ENCODE data around the gene PEX14.

The PEX14 gene

DNA sequence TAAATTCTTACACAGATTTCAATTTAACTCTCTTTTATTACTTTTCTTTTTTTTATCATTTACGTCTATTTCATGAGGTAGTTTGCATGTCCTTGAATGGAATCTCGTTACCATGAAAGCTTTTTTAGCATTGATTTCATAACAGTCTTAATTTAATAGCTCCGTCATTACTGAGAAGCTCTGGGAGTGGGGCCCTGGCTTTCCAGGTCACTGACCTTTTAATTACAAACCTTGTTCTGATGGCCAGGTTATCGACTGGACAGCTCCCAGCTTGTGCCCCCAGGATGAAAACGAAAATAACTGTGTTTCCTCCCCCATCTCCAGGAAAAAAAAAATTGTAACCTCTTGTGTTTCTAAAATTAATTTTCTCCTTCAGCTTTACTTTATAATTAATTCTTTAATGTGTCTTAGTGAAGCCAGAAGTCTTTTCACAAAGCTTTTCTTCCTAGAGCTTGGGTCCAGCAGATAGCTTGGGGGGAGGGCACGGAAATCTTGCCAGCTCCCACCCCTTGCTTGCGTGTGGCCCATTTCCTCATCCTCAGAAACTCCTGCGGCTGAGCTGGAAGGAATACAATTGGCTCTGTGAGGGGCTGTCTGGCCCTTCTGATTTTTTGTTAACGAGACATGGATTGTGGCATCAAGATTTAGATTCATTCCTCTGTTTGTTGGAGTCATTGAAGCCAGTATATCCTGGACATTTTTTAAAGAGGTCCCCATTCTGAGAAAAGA lies 65.7 kb downstream of the PEX14 start:
- no peak for DNase-seq (ENCODE audit: low read depth in 2 of 2)

DNA sequence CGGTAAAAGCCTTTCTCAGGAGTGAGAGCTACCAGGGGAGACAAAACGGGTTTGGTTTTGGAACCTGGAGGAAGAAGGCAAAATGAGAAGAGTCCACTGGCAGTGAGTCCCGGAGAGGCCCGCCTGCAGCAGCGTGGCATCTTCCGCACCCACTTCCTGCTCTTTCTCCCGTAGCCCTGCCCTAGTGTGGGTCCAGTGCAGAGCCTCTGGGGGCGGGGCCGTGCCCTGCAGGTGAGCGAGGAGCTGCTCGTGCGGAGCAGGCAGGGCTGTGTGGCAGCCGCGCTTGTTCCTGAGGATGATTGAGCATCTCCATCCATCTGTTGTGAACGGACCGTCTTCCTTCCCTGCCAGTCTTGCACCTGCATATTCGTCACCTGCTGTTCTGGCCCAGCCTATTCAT lies 66.5 kb downstream of the PEX14 start:
- no peak for DNase-seq (ENCODE audit: low read depth in 2 of 2)

DNA sequence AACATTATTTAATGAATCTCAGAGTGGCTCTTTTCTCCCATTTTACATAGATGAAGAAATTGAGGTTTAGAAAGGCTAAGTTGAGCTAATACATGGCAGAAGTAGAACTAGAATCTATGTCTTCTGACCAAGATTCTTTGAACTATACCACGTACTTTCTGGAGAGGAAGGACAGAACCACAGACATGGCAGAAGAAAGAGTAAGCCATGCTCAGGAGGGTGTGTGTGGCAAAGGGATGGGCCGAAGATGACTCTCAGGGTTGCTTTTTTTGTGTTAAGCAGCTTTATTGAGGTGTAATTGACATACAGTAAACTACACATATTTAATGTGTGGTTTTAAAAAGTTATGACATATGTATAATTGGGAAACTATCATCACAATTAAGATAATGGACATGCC lies 69.5 kb downstream of the PEX14 start:
- DNase-seq (ENCODE audit: low read depth in 2 of 2) = no peak

DNA sequence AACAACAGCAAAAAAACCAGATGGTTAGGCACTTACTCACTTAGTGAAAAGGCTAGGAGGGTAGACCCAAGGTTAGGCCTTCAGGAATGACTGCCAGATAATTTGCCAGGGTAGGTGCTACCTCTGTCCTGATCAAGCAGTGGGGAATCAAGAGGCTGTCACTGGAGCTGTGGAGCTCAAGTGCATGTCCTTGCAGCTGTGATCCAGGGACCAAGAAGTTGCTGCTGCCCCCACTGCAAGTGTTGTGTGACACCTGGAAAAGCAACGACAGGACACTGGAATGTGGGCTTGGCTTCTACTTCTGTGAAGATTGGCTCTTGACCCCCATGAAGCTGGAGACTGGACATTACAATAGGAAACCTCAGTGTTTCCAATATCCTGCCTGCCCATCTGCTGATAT lies 72.1 kb downstream of the PEX14 start:
- DNase-seq (ENCODE audit: low read depth in 2 of 2) = no peak

DNA sequence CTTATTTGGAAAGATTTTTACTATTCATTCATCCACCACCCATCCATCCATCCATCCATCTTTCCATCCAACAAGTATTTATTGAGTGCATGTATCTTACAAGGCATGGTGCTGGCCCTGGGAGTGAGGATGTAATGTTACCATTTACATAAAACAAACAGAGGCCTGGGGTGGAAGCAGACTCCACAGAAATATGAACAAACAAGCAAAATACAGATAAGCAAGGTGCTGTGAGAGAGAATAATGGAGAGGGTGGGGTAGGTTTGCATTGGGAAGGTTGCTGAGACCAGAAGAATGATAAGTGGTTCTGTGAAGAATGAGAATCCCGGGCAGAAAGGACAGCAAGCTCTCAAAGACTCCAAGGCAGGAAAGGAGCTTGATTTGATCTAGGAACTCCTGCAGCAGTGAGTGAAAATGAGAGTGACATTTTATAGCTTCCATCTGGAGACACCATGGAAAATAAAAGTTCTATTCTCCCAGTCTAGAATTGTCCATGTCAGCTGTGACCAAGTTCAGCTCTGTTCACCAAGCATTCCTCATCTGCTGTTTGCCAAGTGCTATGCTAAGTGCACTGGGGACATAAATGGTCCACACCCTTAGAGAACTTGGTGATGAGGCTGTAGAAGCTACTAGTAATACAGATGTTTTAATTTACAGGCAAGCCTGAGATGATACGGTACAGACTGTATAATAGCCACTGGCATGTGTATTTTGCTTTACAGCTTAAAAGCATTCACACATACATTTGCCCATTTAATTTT lies 75.3 kb downstream of the PEX14 start:
- no peak for DNase-seq (ENCODE audit: low read depth in 2 of 2)

DNA sequence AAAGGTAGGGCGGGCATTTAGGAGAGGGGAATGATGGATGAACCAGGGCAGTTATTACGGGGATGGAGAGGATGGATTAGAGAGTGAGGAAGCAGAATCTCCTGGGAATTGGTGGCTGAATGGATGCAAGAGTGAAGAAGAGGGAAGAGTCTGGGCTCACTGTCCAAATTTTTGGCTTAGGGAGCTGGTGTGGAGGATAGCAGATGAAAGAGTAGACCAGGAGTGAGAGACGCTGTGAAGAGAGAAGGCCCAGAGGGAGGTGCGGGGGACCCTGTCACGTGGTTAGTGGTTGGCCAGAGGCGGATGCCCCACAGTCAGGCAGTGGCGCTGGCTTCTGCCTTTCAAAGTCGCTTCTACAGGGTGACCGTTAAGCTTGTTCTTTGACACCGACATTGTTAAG lies 78.4 kb downstream of the PEX14 start:
- DNase-seq (ENCODE audit: low read depth in 2 of 2) = no peak

DNA sequence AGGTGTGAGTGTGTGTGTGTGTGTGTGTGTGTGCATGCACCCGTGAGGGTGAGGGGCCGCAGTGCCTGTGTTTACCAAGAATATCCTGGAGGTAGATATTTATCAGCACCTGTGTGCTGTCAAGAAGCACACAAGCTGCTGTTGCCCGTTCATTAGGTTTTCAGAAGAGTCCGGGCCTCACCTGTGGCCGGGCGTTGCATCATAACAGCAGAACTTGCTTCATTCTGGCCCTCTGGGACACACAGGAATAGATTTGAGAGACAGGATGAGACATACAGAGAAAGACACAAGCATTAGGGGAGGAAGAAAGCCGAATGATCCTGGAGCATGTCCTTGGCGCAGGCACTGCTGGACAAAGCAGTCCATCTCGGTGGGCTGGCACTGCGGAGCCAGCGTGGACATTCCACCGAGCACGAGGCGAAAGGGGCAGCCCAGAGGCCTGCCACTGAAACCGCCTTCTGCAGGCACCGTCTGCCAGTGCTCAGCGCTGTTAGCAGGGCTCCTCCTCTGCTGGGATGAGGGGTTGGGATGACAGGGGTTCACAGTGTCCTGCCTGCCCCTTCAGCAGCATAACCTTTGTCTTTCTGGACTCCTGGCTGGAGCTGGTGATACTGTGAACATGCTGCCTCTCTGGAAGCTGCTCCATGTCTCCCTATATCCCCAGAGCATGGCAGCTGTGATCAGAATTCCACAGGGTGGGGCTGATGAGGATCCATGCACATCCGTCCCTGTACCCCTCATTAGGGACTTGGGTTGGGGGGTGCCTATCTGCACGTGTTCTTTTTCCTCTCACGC lies 81.1 kb downstream of the PEX14 start:
- DNase-seq (ENCODE audit: low read depth in 2 of 2) = no peak

DNA sequence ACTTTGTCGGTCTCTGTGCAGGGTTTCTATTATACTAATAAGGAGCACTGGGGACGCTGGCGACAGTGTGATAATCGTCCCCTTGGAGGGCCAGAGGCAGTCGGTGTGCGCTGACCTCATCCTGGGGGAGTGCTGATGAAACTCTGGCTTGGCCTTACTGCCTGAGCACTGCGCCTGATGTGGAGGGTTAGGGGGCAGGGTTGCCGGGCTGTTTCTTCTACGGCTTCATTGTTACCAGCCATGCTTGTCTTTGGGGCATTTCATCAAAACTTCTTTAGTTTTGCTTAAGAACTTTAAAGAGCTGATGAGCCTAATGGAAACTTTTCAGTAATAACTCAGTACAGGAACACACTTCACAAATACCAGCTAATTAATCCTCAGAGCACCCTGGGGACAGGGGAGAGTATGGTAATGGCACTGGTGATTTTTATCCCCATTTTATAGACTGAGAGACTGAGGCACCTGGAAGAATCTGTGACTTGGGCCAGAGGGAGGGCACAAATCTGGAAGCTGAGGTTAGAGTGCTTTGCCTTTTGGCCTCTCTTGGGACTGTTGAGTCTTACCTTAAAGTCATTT lies 81.8 kb downstream of the PEX14 start:
- no peak for DNase-seq (ENCODE audit: low read depth in 2 of 2)

DNA sequence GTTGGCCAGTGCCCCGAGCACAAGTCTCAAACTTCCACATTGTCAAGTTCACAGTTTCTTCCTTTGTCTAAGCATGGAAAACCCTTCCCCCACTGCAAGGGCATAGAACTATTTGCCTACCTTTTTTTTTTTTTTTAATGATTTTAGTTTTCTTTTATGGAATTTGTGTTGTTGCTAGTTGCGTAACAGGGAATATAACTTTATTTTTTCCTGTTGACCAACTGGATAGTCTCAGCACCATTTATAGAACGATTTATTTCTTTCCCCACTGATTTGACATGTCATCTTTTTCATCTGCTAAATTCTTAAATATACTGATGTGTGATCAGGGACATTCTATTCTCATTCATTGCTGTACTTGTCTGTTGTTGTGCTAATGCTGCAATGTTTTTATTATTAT lies 83.0 kb downstream of the PEX14 start:
- no peak for DNase-seq (ENCODE audit: low read depth in 2 of 2)

DNA sequence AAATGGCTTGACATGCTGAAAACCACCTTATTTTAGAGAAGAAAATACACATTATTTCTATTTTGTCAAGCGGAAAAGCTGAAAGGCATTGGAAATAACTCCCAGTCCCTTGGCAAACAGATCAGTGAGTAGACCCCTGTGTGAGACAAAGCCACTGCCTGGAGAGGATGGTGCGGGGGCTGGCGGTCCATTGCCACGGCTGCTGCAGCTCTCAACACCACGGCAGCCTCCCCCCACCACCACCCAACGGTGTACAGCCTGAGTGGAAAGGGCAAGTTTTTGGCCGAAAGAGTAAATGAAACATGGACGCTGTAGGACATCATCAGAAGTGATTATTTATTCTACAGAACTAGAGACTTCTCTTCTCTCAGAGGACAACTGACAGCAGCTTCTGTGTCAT lies 84.6 kb downstream of the PEX14 start:
- no peak for DNase-seq (ENCODE audit: low read depth in 2 of 2)

DNA sequence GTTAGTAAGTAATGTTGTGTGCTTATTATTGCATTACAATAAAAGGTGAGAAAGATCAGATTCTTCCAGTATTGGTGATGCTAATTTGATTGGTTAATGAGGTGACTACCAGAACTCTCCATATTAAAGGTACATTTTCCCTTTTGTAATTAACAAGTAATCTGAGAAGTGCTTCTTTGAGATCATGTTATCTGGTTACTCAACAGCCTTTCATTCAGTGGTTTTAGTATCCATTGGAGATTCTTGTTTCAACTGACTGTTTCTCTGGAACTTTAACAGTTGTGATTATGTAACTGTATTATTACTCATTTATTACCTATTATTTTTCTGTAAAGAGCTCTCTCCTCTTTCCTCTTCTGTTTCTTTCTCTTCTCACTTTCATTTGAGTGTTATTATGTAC lies 86.7 kb downstream of the PEX14 start:
- no peak for DNase-seq (ENCODE audit: low read depth in 2 of 2)

DNA sequence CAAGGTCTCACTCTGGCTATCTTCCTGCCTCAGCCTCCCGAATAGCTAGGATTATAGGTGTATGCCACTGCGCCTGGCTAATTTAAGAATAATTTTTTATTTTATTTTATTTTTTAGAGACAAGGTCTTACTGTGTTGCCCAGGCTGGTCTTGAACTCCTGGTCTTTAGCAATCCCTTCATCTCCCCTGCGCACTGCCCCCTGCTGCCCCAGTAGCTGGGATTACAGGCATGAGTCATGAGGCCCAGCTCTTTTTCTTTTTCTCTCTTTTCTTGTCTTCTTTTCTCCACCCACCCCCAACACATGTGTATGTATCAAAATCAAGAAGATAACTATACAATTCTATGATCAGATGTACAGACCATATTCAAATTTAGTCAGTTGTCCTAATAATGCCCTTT lies 87.2 kb downstream of the PEX14 start:
- no peak for DNase-seq (ENCODE audit: low read depth in 2 of 2)

DNA sequence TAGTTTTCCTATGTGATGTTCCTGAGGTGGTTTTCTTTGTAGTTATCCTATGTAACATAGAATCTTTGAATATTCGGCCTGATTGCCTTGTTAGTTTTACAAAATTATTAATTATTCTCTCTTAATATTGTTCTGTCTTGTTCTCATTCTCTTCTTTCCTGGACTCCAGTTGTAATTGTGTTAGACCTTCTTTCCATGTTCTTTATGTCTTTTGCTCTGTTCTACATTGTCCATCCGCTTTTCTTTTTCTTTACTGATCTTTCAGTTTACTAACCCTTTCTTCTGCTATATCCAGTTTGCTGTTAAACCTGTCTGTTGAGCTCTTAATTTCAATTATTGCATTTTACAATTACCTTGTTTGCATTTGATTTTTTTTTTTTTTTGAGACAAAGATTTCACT lies 89.3 kb downstream of the PEX14 start:
- no peak for DNase-seq (ENCODE audit: low read depth in 2 of 2)

DNA sequence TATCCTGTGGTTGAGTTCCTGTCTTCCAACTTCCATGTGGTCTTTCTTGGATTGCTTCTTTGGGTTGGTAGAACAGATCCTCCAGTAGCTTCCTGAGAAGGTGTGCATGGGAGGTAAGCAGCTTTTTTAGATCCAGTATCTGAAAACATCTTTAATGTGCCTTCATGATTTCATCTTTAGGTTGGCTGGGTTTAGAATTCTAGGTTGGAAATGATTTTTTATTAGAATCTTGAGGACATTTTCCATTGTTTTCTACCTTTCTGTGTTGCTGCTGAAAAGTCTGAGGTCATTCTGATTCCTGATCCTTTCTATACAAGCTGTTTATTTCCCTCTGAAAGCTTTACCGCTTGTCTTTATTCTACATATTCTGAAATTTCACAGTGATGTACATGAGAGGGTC lies 94.8 kb downstream of the PEX14 start:
- no peak for DNase-seq (ENCODE audit: low read depth in 2 of 2)

DNA sequence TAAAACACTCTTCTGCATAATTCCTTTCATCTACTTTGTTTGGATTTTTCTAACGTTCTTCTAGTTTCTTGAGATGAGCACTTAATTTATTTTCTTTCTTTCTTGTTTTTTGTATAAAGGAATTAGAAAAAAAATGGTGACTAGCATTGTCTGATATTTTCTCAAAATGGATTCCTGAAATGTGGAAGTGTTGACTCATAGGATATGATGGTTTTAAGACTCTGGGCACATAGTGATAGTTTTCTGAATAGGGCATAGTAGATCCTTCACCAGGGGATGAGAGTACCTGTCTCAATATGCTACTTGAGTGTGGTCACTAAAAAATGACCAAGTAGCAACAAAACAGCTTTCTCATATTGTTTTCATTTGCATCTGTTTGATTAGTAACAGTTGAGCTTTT lies 100.9 kb downstream of the PEX14 start:
- DNase-seq (ENCODE audit: low read depth in 2 of 2) = no peak

DNA sequence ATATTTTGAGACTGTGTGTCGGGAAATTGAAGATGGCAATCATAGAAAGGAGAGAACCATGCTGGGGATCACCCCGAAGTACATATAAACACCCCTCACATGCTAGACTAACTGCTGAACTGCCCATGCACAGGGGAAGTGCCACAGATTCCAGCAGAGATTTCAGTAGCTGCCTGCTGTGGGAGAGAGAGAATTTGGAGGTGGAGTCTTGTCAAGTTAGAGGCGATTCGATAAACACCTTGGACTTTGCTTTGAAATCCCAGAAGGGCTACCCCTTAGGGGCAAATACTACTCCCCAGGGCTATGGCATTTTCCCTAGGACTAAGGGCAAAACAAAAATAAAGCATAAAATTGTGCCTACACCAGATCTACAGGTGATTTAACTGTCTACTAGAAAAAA lies 103.3 kb downstream of the PEX14 start:
- DNase-seq (ENCODE audit: low read depth in 2 of 2) = no peak

DNA sequence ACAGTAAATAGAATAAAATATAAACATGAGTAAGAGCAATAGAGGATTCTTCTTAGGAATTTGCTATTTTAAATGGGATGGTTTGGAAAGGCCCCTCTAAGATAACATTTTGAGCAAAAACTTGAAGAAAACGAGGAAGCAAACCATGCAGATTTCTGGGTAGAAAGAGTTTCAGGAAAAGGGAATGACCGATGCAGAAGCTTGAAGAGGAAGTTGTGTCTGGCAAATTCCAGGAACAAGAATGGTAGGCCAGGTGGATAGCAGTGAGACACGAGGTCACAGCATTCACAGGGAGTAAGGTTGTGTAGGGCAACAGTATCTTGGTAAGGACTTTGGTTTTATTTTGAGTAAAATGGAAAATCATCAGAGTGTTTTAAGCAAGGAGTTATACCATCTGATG lies 108.9 kb downstream of the PEX14 start:
- no peak for DNase-seq (ENCODE audit: low read depth in 2 of 2)

DNA sequence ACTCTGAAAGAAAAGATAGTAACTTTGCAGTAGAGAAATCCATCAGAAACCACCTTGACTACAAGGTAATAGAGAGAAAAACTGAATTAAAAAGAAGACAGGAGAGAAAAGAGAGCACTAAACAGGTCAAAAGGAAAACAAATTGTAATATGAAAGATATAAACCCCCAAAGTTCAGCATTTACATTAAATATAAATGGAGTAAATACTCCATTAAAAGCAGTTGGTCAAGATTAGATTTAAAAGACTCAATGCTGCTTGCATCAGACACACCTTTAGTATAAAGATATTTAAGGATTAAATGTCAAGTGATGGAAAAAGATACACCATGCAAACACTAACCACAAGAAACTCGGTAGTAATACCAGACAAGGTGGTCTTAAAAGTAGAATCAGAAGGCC lies 110.5 kb downstream of the PEX14 start:
- DNase-seq (ENCODE audit: low read depth in 2 of 2) = no peak

DNA sequence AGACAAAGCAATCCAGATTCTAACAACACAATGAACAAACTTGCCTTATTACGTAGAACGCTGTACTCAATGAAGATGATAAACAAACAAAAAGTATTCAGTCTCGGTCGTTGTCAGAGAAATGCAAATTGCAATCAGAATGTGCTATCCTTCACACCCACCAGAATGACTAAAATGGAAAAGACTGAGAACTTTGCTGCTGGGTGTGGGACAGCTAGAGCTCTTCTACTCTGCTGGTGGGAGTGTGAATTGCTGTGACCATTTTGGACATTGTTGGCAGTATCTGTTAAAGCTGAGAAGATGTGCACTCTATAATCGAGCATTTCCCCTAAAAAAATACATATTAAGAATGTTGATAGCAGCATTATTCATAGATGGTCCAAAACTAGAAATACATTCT lies 111.4 kb downstream of the PEX14 start:
- no peak for DNase-seq (ENCODE audit: low read depth in 2 of 2)

DNA sequence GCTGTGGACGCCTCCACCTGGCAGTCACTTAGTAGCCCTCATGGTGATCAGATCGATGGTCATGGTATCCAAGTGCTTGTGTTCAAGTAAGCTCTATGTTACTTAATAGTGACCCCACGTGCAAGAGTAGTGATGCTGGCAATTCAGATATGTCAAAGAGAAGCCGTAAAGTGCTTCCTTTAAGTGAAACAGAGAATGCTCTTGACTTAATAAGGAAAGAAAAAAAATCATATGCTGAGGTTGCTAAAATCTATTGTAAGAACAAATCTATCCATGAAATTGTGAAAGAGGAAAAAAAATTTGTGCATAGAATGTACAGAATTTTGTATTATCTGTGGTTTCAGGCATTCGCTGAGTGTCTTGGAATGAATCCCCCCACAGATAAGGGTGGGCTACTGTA lies 113.9 kb downstream of the PEX14 start:
- DNase-seq (ENCODE audit: low read depth in 2 of 2) = no peak

DNA sequence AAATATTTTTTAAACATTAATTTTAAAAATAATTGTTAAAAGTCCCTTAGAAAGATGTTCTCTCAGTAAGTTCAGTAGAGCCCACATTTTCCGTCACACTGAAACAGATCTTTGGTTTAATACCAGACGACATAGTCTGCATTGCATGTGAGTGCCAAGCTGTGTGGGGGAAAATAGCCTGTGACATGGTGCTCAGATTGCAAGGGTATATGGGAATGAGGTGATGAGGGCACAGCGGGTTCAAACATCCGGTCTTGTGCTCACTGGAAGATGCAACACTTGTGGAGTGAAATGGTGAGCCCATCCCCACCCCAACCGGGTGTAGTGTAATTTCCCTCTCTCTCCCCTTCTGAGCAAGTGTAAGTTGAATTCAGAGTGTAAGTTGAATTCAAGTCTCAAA lies 114.3 kb downstream of the PEX14 start:
- DNase-seq (ENCODE audit: low read depth in 2 of 2) = no peak

DNA sequence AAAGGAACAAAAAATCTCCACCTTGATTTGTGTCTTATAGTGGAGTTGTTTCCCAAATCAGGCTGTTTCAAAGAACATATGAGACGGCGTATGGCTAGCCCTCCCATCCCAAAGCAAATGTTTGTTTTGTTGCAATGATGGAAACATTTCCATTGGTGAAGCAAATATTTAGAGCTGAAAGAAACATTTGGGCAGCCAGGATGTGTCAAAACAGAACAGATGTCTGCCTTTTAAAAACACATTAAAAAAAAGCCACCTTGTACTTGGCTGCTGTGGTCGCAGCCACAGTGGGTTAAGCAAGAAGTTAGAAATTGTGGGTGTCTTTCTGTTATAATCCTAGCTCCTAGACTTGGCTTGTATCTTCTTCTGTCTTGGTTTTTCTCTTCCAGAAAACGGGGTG lies 116.3 kb downstream of the PEX14 start:
- no peak for DNase-seq (ENCODE audit: low read depth in 2 of 2)

DNA sequence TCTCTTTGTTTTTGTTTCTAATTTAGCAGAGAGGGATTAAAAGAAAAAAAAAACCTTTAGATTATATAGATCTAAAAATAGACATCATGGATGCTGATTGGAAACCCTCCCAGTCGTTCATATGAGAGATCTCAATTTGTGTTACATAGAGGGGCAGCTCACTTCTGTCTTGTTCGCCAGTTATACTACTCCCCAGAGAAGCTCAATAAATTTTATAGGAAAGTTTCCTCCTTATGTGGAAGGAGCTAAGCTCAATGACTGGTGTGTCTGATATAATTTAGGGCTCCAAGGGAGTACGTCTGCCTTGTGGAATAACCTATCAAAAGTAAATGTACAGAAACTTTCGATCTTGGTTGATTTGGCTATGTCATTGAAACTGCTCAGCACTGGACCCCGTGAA lies 117.6 kb downstream of the PEX14 start:
- DNase-seq (ENCODE audit: low read depth in 2 of 2) = no peak

Data from activated CD8-positive, alpha-beta memory T cell treated with anti-CD3 and anti-CD28 coated beads for 4 hours (primary cell).